HG03139 (cell line): ENCODE measurements around the gene LEMD2.

Experiments
- ATAC-seq: cut with Tn5 transposase; IDR thresholded peaks from one replicate; pipeline ENCODE4 v1.9.1; 2021; ENCODE audit not compliant: unreplicated experiment

LEMD2 gene

GRCh38 chr6:33724102-33725023 is 64.6 kb downstream of the LEMD2 start:
- ATAC-seq, result no peak

DNA sequence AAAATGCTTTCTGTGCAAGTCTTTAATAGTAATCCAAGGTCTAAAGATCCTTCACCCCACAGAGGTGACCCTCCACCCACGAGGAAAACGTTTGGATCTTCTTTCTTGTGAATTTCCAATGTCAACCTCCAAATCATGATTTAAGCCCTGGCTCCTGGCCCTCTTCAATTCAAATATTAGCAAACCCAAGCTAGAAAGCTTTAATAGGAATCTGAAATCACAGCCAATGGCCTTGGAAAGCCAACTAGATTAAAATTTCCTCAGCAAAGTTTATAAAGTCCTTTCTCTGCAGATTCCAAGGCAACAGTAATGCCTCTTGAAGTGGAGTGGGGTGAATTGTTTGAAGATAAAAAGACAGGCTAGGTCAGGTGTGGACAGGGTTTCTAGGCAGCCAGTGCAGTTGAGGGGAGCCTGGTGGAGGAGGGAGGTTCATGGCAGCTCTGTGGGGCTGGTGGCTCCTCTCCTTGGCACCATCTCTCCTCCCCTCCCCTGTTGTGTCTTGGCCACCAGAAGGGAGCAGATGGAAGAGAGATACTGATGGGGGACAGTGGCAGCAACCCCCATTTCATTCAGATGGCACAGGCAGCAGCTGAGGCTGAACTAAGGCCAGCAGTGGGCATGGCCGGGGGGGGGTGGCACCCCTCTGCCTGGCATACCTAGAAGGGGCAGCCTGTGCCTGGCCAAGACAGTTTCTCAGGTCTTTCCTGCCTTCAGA is 65.4 kb downstream of the LEMD2 start:
- no peak for ATAC-seq

DNA sequence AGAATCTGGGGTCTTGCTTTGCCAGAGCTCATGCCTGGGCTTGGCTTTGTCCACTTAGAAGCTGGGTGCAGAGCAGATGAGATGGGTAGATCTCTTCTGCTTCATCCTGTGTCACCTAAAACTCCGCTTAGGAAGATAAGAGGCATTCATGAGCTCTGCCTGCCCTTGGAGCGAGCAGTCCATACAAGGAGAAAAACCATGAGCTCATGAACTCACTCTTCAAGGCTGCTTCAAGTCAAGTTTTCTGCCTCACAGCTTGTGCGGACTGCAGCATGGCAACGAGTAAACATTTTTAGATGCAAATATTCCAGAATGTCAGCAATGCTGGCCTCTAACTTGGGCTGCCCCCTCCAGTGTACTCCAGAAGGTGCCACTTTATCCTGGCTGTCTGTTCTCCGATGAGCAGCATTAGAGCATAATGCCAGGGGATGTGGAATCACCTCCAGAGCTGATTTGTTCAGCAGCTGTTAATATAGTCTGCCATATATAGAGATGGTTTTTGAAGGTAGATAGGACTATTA is 66.8 kb downstream of the LEMD2 start:
- ATAC-seq, result no peak

- no peak for ATAC-seq
Measured at GRCh38 chr6:33721508-33721907, 67.4 kb downstream of the LEMD2 start.
